ENCODE measurements around the gene CRYBB3. TPM values are rescaled to one million over a fixed set of nuclear protein-coding genes. Genes with fewer than 3 reads are reported as not detected.
"Not testable (repeated sequence)": the region's sequence is repeated elsewhere in the genome, so short reads cannot be mapped to it uniquely, and the experiment has no call there.

CRYBB3 gene
- total and polyA plus RNA-seq, 2 of the 13 experiments (the other 11 are each of a cell fraction or from before 2014, with no cell fraction given) = 0.18 to 0.28 TPM

- TF ChIP-seq STAT6 (CRISPR knock-in tag; IDR thresholded peaks at IDR 0.05; ENCODE audit: borderline replicate concordance) = no peak
- no peak for TF ChIP-seq ZNF747 (CRISPR knock-in tag; IDR thresholded peaks at IDR 0.05; ENCODE audit: borderline replicate concordance)
- no peak for TF ChIP-seq RBAK (CRISPR knock-in tag; IDR thresholded peaks at IDR 0.05)
- no peak for TF ChIP-seq MAFF (IDR thresholded peaks at IDR 0.05; ENCODE audit: low read depth, low read length)
- TF ChIP-seq MBNL3 (CRISPR knock-in tag; conservative IDR thresholded peaks at IDR 0.05) = no peak
- no peak for TF ChIP-seq ZNF550 (CRISPR knock-in tag; IDR thresholded peaks at IDR 0.05; ENCODE audit: borderline replicate concordance)
- TF ChIP-seq KDM2A (CRISPR knock-in tag; IDR thresholded peaks at IDR 0.05; ENCODE audit: borderline replicate concordance, low read depth) = no peak
- peak; percentile 42; the same call in 1 of the 2 replicates for TF ChIP-seq ZMYM3 (CRISPR knock-in tag; IDR thresholded peaks at IDR 0.05)
- no peak for TF ChIP-seq ZNF614 (CRISPR knock-in tag; IDR thresholded peaks at IDR 0.05; ENCODE audit: borderline replicate concordance)
These were observed 23.7 kb downstream of the CRYBB3 start (continued) for GRCh38 chr22:25223269-25223850.

GRCh38 chr22:25228822-25229221 lies 29.2 kb downstream of the CRYBB3 start:
- H3K4me2 ChIP-seq (ENCODE audit: low read depth, low read length) = no peak overlapping the region
- no peak overlapping the region for H2AFZ ChIP-seq (ENCODE audit: low read length)
- H3K4me1 ChIP-seq (ENCODE audit: insufficient read depth, low read length) = no peaks in the 10 kb centered on the region
- no peaks in the 10 kb centered on the region for H3K36me3 ChIP-seq (replicated peaks in 1 of 2; ENCODE audit: control insufficient read depth in 1 of 2, insufficient read depth in 2 of 2, low read length in 2 of 2)
- FAIRE-seq (no peak), ATAC-seq (no peak), DNase-seq (ENCODE audit: low spot score) (no peak)
- no peaks in the 10 kb centered on the region for H3K9me3 ChIP-seq (ENCODE audit: low read length)
- 85% methylated on average over 13 of the region's 13 CpGs for WGBS (ENCODE audit: low lambda C conversion rate)
- H4K20me1 ChIP-seq (ENCODE audit: insufficient read depth, low read length) = no peaks in the 10 kb centered on the region
- in situ Hi-C loops (cut with HindIII; ENCODE audit: extremely low pct_ligation_motif_present, low pct_unique_long_range_greater_than_20kb) = no loop called here
- H3K27me3 ChIP-seq (ENCODE audit: control insufficient read depth in 1 of 2, insufficient read depth in 2 of 2, low read length in 2 of 2) = peaks cover 0 to 21% of the 10 kb centered on the region in 2 experiments; a peak in 1 of 5 replicates
- BruUV-seq (replicated peaks) = no TSS peak
- no peak for TF ChIP-seq ARID2 (CRISPR knock-in tag; IDR thresholded peaks at IDR 0.05; ENCODE audit: borderline replicate concordance)
- peak; percentile 91 for TF ChIP-seq MNT (IDR thresholded peaks at IDR 0.05)
- ChIA-PET CTCF (ENCODE audit: low intra/inter-chr PET ratio, low total read pairs) (no interaction called here), POLR2A (no interaction called here)
- H3K4me3 ChIP-seq (replicated peaks in 1 of 3; ENCODE audit: insufficient read depth in 1 of 3, low read depth in 2 of 3, low read length in 3 of 3) = no peak overlapping the region
- no peaks in the 10 kb centered on the region for H3K79me2 ChIP-seq (ENCODE audit: insufficient read depth, low read length)
- no peak overlapping the region for H3K9ac ChIP-seq (ENCODE audit: insufficient read depth, low read depth, low read length)
- H3K27ac ChIP-seq (ENCODE audit: extremely low read length, insufficient read depth, low read length) = no peak overlapping the region
- intact Hi-C loops (cut with micrococcal nuclease; ENCODE audit: unreplicated experiment) = no loop called here

- H3K27me3 ChIP-seq (ENCODE audit: control insufficient read depth in 1 of 2, insufficient read depth in 2 of 2, low read length in 2 of 2); H3K79me2 ChIP-seq (ENCODE audit: insufficient read depth, low read length); H3K4me2 ChIP-seq (ENCODE audit: low read depth, low read length); H3K4me1 ChIP-seq (ENCODE audit: insufficient read depth, low read length); H3K9me3 ChIP-seq (ENCODE audit: low read length); FAIRE-seq; DNase-seq (ENCODE audit: low spot score); POLR2A ChIA-PET; H4K20me1 ChIP-seq (ENCODE audit: insufficient read depth, low read length); H3K36me3 ChIP-seq (replicated peaks in 1 of 2; ENCODE audit: control insufficient read depth in 1 of 2, insufficient read depth in 2 of 2, low read length in 2 of 2); H3K9ac ChIP-seq (ENCODE audit: insufficient read depth, low read depth, low read length); intact Hi-C loops (cut with micrococcal nuclease; ENCODE audit: unreplicated experiment); in situ Hi-C loops (cut with HindIII; ENCODE audit: extremely low pct_ligation_motif_present, low pct_unique_long_range_greater_than_20kb); H2AFZ ChIP-seq (ENCODE audit: low read length); ATAC-seq; H3K4me3 ChIP-seq (replicated peaks in 1 of 3; ENCODE audit: insufficient read depth in 1 of 3, low read depth in 2 of 3, low read length in 3 of 3); H3K27ac ChIP-seq (ENCODE audit: extremely low read length, insufficient read depth, low read length); CTCF ChIA-PET (ENCODE audit: low intra/inter-chr PET ratio, low total read pairs); BruUV-seq (replicated peaks): not testable (repeated sequence)
- WGBS (ENCODE audit: low lambda C conversion rate) = 11% methylated on average over 2 of the region's 2 CpGs
These were observed 31.1 kb downstream of the CRYBB3 start for GRCh38 chr22:25230760-25231159.

Data from HepG2 (cell line).